Kidney epithelial cell (primary cell): Measurements from ENCODE around the gene ADAMTS4. TPM values are rescaled to one million over a fixed set of nuclear protein-coding genes. Genes with fewer than 3 reads are reported as not detected.

Experiments
- DNase-seq: peaks from one replicate; pipeline ENCODE4 v3.0.0-alpha.2; 2010; ENCODE audit warnings: low read depth
- H3K27me3 ChIP-seq: 2 replicates; pipeline ENCODE4 v1.6.0; 2011; ENCODE audit warnings: low read length; ENCODE audit not compliant: control insufficient read depth, insufficient read depth
- H3K36me3 ChIP-seq: 2 replicates; pipeline ENCODE4 v1.5.1; 2011; ENCODE audit warnings: low read length; ENCODE audit not compliant: control insufficient read depth, insufficient read depth
- H3K4me3 ChIP-seq: 2 replicates; pipeline ENCODE4 v1.5.1; 2011; ENCODE audit warnings: low read depth, mild to moderate bottlenecking, control low read depth, low read length
- CTCF ChIP-seq: IDR thresholded peaks from 2 replicates; pipeline ENCODE4 v1.5.1; 2011; ENCODE audit warnings: mild to moderate bottlenecking, moderate library complexity, low read length, control low read depth, inconsistent platforms; ENCODE audit not compliant: insufficient read depth, poor library complexity, severe bottlenecking
- total RNA-seq: library from RNA; depleted of rRNA; stranded (reverse); fragments of >200 nt; gene quantifications from 2 replicates; pipeline ENCODE4 v1.2.3, GENCODE V29; 2015

ADAMTS4 gene
- total RNA-seq, 1 donor from 2014 or later: 0.33 TPM

GRCh38 chr1:161199506-161200139 is 769 bp upstream of the ADAMTS4 start:
- DNase-seq: no peak
- TF ChIP-seq CTCF: no peak
- Histone ChIP-seq H3K27me3 (peaks cover 3% of the 10 kb centered on the region), H3K36me3 (no peaks in the 10 kb centered on the region), H3K4me3 (no peak overlapping the region)

GRCh38 chr1:161198194-161198896 is 509 bp downstream of the ADAMTS4 start:
- H3K36me3 ChIP-seq: no peaks in the 10 kb centered on the region
- H3K27me3 ChIP-seq: peaks cover 3% of the 10 kb centered on the region
- no peak for TF ChIP-seq CTCF
- no peak for DNase-seq
- H3K4me3 ChIP-seq: no peak overlapping the region

GRCh38 chr1:161197560-161198193 is 1.2 kb downstream of the ADAMTS4 start:
- DNase-seq: no peak
- Histone ChIP-seq H3K27me3 (peaks cover 3% of the 10 kb centered on the region), H3K4me3 (no peak overlapping the region), H3K36me3 (no peaks in the 10 kb centered on the region)
- TF ChIP-seq CTCF: no peak

- no peak for DNase-seq
Observed at GRCh38 chr1:161196521-161197451, 2.1 kb downstream of the ADAMTS4 start.

GRCh38 chr1:161196111-161196510 is 2.7 kb downstream of the ADAMTS4 start:
- H3K4me3 ChIP-seq: no peak overlapping the region
- H3K36me3 ChIP-seq: no peaks in the 10 kb centered on the region
- no peak for TF ChIP-seq CTCF
- peaks cover 3% of the 10 kb centered on the region for H3K27me3 ChIP-seq
- DNase-seq: no peak

More at GRCh38 chr1:161196521-161197451, 2.1 kb downstream of the ADAMTS4 start:
- Histone ChIP-seq H3K36me3 (no peaks in the 10 kb centered on the region), H3K27me3 (peaks cover 3% of the 10 kb centered on the region), H3K4me3 (no peak overlapping the region)
- TF ChIP-seq CTCF: no peak
